Measurements from ENCODE around the gene TMEM150B.
A peak's percentile ranks its signal among the peaks of the same experiment; 100 is the strongest.

The TMEM150B gene, protein sequence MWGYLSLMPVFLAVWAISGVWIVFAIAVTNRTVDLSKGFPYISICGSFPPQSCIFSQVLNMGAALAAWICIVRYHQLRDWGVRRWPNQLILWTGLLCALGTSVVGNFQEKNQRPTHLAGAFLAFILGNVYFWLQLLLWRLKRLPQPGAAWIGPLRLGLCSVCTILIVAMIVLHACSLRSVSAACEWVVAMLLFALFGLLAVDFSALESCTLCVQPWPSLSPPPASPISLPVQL

DNA sequence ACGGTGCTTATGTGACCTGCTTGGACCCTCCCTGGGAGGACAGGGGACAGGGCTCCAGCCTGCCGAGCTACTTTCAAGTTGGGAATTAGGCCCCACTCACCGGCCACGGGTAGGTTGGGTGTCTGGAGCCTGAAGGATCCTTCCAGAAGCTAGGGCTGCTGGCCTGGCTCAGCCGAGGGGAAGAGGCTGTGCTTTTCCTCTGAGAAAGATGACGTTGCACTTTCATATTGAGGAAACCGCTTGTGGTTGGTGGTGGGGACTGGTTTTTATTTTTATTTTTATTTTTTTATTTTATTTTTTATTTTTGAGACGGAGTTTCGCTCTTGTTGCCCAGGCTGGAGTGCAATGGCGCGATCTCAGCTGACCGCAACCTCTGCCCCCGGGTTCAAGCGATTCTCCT, at the start of gene TMEM150B:
Gene TMEM150B (minus strand): TSS at position 170 of the 400 bp plus-strand sequence. CDS start 4,305 bp downstream, outside the sequence.
- DNase-seq (ENCODE audit: low spot score) = no peak

DNA sequence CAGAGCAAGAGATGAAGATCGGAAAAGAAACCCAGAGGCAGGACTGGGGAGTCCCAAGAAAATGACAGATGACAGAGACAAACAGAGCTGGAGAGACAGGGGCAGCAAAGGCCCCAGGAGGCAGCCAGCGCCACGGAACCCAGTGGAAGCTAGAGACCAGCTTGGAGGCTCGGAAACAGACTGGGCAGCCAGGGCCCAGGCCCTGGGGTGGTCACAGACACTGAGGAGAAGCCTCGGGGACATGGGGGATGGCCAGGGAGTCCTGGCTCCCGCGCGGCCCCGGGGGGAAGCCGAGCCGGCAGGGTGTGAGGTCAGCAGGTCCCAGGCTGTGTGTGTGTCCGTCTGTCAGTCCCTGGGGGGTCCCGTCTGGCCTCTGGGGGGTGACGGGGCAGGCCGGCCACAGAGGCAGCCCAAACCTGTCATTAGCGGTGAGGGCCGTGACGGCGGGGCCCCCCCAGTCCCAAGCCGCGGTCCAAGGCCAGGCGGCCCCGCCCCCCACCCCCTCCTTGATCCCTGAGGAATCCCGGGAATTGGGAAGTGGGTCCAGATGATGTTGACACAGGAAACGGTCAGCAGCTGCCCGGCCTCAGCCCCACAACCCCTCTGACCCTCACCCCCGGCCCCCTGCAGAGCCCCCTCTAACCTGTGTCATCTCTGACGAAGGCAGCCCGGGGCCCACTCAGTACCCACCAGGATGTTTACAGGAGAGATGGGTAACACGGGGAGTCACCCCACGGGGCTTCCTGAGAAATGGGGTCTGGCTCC, 49.0 kb upstream of the TMEM150B start:
- DNase-seq (ENCODE audit: low spot score) = no peak

DNA sequence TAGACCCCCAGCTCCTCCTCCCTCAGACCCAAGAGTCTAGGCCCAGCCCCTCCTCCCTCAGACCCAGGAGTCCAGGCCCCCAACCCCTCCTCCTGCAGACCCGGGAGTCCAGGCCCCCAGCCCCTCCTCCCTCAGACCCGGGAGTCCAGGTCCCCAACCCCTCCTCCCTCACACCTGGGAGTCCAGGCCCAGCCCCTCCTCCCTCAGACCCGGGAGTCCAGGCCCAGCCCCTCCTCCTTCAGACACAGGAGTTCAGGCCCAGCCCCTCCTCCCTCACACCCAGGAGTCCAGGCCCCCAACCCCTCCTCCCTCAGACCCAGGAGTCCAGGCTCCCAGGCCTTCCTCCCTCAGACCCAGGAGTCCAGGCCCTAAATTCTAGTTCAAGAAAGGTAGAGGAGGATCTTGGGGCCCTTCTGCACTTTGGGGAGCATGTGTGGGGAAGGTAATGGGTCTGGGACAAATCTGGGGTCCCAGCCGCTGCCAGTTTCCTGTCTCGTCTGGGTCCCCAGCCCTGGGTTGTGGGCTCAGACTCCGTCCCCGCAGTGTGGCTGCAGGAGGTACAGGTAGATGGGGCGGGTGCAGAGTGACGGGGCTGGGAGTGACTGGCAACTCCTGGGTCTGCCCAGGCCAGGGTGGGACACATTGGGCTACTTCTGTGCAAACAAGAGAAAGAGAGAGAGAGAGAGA, 48.3 kb upstream of the TMEM150B start:
- DNase-seq (ENCODE audit: low spot score) = no peak

DNA sequence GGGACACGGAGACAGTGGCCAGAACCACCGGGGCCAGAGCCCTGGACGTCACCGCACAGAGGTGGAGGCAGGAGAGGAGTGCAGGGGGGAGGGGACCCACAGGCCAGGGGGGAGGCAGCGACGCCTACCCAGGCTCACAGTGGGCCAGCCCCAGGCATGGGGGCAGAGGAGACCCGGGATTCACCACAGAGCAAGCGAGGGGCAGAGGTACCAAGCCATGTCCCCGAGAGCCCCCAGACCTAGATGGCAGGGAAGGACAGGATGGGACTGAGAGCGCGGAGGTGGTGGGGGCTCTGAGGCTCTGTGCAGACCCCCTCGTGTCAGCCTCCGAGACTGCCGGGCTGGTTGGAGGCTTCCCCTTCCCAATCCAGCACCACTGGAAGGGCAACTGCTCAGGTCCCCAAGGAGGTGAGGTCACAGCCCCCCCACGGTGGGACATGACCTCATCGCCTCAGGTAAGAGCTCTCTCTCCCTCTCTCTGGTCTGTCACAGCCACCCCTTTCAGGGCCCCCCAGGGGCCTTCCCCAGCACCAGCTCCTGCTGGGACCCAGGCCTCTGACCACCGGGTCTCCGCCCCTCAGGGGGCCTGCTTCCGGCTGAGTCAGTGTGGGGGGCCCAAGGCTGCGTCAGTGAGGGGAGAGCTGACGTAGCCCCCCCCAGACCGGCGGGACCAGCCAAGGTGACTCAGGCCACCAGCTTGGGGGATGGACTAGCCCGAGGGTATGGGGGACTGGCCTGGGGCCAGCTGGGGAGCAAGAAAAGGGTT, 47.4 kb upstream of the TMEM150B start:
- peak; percentile 10 for DNase-seq (ENCODE audit: low spot score)

DNA sequence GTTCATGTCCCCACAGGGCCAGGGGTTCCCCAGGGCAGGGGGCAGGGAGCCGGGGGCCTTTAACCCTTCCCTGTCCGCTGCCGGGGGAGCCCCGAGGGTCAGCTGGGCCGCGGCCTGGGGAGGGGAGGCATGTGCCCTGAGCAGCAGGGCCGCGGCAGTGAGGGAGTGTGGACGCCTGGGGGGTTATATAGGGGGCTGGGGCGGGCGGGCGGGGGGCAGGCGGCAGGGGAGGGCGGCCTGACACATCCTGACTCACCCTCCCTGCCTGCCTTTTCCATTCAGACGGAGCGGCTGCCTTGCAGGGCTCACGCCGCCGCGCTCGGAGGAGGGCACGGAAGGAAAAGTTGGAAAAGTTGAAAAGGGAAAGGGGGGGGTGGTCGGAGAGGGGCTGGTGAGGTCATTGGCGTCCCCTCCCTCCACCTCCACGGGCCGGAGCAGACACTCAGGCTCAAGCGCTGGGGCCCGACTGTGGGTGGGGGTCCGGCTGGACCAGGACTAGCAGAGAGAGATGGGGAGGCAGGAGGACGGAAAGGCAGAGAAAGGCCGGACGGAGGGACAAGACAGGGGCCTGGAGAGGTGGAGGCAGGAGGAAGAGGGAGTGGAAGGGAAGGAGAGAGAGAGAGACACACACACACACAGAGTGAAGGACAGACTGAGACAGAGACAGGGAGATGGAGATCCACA, 45.3 kb upstream of the TMEM150B start, which contains the start of gene IL11:
Gene IL11 (minus strand): TSS at position 159 of the 684 bp plus-strand sequence. CDS start 153 bp downstream, at position 6.
- peak; percentile 71 for DNase-seq (ENCODE audit: low spot score)

DNA sequence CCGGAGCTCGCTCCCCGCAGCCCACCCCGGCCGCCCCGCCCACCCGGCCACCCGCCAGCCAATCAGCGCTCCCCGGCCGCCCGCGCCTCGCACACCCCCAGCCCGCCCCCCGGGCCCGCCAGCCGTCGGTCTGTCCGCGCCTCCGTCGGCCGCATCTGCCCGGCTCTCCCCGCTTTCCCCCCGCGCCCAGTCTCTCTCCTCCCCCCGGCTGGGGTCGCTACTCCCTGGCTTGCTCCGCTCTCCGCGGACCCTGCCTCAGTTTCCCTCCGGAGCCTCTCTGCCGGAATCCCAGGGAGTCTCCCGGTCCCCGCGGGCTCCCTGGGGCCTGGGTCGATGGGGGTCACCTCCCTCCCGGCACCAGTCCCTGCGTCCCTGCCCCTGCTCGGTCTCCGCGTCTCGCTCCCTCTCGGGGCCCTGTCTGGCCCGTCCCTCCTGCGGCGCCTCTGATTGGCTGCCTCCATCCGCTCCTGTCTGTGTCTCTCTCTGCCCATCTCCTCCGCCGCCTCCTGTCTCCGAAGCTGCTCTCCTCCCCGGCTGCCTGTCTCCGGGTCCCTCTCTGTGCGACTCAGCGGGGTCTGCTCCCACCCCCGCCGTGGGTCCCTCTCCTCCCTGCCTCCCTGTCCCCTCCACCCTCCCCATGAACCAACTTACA, 44.6 kb upstream of the TMEM150B start:
- DNase-seq (ENCODE audit: low spot score) = peak; percentile 41

DNA sequence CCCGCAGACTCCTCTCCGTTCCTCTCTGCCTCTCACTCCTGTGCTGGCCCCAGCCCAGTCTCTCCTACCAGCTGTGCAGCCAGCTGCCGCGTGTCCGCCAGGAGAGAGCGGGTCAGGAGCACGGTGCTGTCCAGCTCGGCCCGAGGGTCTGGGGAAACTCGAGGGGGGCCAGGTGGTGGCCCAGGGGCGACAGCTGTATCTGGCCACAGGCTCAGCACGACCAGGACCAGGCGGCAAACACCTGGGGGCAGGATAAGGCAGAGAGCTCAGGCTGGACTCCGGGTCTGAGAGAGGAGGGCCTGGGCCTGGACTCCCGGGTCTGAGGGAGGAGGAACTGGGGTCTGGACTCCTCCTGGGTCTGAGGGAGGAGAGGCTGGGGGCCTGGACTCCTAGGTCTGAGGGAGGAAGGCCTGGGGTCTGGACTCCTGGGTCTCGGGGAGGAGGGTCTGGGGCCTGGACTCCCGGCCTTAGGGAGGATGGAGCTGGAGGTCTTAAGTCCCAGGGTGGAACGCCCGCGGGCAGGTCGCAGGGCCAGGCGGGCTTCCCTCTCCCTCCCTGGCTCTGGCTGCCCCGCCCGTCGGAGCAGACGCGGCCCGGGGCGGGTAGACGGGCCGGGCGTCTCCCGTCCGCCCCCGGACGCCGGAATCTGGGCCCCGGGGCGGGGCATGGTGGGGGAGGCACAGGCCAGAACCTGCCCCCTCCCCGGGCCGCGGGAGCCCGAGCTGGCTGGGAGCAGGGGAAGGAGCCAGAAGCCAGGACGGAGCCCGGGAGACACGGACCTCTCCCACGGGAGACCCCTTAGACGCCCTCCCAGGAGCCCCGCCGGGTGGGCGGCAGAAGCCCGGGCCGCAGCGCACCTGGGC, 43.8 kb upstream of the TMEM150B start:
- peak; percentile 28 for DNase-seq (ENCODE audit: low spot score)

DNA sequence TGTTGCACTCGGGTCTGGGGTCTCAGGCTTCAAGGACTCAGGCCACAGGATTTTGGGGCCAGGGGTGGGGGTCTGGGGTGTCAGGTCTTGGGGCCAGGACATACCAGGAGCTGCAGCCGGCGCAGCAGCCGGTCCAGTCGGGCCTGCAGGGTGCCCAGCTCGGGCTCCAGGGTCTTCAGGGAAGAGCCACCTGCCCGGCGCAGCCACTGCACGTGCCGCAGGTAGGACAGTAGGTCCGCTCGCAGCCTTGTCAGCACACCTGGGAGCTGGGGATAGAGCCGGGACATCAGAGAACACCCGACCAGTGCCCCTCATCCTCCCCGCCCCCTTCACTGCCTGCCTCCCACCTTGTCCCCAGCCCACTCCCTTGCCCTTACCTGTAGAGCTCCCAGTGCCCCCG, 43.0 kb upstream of the TMEM150B start:
- DNase-seq (ENCODE audit: low spot score) = no peak

DNA sequence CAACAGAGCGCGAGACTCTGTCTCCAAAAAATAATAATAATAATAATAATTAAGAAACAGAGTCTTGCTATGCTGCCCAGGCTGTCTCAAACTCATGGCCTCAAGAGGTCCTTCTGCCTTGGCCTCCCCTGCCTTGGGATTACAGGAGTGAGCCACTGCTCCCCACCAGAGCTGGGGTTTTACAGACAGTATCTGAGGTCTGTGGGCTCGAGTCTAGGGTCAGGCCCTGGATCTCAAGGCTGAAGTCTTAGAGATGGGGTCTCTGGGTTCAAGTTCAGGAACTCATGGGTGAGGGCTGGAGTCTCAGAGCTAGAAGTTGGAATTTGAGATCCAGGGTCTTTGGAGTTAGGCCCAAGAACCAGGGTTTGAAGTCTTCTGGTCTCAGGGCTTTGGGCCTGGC, 41.6 kb upstream of the TMEM150B start:
- no peak for DNase-seq (ENCODE audit: low spot score)

DNA sequence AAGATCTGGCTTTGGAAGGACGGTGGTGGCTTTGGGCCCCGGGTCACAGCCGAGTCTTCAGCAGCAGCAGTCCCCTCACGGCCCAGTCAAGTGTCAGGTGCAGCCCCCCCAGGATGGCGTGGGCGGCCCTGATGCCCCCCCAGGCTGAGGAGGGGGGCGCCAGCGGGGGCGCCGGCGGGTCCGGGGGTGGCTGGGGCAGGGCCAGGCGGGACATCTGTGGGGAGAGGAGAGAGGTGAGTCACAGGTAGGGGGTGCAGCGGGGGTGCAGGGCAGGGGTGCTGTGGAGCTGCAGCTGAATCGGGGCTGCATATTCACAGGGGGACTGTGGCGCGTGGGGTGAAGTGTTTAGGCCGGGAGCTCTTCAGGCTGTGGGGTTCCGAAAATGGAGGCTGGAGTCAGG, 40.8 kb upstream of the TMEM150B start:
- no peak for DNase-seq (ENCODE audit: low spot score)

DNA sequence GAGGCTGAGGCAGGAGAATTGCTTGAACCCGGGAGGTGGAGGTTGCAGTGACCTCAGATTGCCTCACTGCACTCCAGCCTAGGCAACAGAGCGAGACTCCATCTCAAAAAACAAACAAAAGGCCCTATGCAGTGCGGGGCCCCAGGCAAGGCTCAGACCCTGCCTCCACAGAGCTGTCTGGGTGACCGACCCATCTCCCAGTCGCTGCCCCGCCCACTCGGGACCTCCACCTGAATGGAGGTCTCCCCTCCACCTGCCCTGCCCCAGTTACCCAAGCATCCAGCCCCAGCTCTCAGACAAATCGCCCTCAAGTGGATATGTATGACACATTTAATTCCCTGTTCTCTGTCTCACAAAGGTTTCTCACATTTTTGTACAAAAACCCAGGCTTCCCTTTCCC, 40.1 kb upstream of the TMEM150B start:
- no peak for DNase-seq (ENCODE audit: low spot score)

DNA sequence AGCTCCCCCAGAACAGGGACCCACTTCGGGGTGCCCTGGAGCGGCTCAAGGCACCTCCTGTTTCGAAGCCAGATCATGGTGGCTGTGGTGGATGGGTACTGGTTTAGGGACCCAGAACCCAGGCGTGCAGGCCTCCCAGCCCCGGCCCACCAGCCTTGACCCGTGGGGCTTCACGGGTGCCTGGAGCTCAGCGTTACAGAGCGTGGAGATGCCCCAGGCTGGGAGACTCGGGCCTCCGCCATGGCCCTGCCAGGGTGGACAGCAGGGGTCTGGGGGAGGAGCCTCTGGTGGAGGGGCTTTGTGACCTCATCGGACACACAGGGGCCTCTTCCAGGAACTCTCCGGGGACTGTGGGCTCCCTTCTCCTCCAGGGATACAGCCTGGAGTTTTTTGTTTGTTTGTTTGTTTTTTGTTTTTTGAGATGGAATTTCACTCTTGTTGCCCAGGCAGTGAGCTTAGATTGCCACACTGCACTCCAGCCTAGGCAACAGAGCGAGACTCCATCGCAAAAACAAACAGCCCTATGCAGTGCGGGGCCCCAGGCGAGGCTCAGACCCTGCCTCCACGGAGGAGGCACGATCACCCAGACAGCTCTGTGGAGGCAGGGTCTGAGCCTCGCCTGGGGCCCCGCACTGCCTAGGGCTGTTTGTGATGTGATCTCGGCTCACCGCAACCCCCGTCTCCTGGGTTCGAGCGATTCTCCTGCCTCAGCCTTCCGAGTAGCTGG, 38.0 kb upstream of the TMEM150B start, which contains the start of gene GARIN5B:
Gene GARIN5B (minus strand): TSS at position 271 of the 727 bp plus-strand sequence. CDS start 194 bp downstream, at position 77.
- no peak for DNase-seq (ENCODE audit: low spot score)

DNA sequence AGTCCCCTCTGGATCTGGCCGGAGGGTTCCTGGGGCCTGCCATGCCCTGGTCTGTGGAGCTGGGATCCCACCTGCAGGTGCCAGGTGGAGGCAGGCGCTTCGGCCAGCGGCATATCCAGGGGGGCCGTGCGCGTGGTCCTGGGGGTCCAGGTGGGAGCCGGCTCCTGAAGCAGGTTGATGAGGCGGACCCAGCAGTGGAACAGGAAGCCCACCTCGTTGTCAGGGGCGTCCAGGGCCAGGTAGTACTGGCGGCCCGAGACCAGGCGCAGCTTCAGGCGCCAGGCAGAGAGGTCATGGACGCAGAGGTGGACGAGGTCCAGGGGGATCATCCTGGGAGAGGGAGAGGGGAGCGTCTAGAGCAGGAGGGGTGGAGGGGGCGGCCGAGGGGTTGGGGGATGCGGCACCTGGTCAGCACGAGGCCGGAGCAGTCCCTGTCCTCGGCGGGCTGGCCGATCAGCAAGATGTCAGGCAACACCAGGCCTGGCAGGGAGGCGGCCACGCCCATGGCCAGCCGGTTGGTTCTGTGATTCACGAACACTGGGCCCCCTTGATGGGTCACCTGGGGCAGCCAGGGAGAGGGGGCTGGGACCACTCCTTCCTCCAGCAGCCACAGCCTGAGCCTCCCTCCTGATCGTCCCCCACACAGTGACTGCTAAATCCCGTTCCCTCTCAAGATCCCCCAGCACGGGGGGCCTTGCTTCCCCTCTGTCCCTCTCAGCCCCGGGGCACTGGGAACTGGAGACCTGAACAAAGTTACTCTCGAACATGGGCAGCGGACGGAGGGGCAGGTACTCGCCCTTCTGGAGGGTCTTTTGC, 37.2 kb upstream of the TMEM150B start:
- DNase-seq (ENCODE audit: low spot score) = no peak

DNA sequence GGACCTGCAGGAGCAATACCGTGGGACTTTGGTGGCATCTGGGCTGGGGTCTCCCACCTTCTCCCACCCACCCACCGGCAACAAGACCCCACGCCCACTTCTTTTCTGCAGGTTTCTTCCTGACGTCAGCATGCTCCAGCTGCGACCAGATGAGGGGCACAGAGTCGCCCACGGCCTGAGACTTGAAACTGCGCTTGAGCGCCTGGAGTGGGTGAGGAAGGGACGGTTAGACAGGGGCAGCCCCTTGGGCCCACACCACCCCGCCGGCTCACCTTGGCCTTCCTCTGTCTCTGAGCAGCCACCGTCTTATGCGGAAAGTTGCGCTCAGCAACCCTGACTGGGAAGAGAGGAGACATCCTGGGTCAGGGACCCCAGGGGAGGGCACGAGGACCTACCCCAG, 35.8 kb upstream of the TMEM150B start:
- no peak for DNase-seq (ENCODE audit: low spot score)

DNA sequence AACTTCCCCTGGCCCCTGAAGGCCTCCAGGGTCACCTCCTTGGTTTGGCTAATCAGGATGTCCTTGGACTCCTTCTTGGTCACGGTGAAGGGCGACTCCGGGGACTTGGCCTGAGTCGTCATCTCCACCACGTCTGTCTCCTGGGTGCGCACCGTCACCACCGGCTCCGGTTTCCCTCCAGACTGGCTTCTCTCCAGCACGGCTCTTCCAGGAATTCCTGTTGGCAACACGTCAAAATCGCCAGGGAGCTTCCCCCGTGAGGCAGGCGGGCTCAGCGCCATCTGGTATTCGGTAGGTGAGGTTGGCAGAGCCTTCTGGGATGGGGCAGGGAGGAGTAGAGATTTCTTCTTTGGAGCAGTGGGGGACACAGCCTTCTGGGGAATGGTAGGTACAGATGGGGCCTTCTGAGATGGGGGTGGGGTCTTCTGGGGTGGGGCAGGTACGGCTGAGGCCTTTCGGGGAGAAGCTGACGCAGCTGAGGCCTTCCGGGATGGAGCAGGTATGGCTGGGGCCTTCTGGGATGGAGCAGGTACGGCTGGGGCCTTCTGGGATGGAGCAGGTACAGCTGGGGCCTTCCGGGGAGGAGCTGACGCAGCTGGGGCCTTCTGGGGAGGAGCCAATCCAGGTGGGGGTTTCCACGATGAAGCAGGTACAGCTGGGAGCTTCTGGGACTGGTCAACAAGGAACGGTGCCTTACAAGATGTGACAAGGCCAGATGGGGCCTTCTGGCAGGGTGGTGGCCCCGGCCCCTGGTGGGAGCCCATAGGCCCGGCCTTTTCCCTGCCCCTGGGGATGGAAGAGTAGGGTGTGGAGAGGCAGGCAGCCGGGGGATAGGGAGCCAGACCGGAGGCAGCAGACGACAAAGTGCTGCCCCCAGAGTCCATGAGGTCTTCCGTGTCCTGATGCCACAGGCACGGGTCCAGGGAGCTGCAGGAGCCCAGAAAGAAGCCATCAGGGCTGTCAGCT, 34.1 kb upstream of the TMEM150B start:
- DNase-seq (ENCODE audit: low spot score) = no peak

DNA sequence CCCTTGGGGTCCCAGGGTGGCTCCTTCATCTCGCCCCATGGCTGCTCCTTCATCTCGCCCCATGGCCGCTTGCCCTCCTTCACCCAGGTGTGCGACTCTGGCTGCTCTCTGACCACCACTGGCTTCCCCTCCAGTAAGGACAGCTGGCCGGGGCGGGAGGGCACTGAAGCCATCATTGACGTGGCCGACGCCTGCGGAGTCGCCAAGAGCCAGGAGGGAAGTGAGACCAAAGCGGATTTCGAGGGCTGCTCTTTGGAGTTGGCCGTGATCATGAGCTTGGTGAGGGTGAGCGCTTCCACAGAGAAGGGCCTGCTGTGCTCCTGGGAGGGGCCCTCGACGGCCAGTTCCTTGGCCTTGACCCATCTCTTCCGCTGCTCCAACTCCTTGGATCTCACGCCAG, 33.4 kb upstream of the TMEM150B start:
- DNase-seq (ENCODE audit: low spot score) = no peak

DNA sequence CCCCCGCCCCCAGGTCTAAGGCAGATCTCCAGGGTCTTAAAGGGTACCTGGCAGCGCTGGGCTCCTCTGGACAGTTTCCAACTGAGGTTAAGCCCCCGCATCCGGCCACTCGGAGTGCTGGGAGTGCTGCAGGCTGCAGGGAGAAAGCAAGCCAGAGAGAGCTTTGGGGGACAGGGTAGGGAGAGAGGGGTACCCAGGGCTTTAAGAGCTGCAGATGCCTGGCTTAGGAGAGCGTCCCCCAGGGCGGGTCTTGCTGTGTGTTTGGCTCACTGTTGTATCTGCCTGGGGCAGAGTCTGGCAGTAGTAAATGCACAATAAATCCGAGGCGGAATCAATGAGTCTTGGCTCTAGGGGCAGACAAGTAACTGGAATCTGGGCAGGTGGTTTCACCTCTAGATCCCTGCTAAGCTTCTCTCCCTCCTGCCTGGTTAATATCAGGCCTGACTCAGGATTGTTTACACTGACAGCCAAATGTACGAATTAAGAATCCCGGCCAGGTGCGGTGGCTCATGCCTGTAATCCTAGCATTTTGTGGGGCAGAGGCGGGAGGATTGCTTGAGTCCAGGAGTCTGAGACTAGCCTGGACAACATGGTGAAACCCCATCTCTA, 30.2 kb upstream of the TMEM150B start:
- DNase-seq (ENCODE audit: low spot score) = no peak

All from kidney capillary endothelial cell (primary cell).